HEK293 (cell line): ENCODE measurements around the gene LRRC74A.

ENCODE experiments used
- CTCF ChIA-PET: fragments of 350-600 bp; formaldehyde crosslinking; extraction: SDS; loops from one replicate; lab custom pipeline; 2021; ENCODE audit warnings: antibody characterized with exemption; lab: Yijun Ruan, JAX
- POLR2A ChIA-PET: fragments of 300-600 bp; formaldehyde crosslinking; extraction: SDS; loops from one replicate; lab custom pipeline; 2020; ENCODE audit warnings: antibody characterized with exemption, inconsistent platforms; lab: Yijun Ruan, JAX
- H3K27ac ChIP-seq: fragments of 200-500 bp; sonication (Bioruptor generic); 2 replicates; pipeline ENCODE4 v1.5.1; 2014; ENCODE audit warnings: low read depth, low read length, control low read depth, inconsistent platforms; ENCODE audit errors: extremely low read depth
- H3K36me3 ChIP-seq, 2 experiments: fragments of 200-500 bp in 1 of 2; sonication (Bioruptor generic) in 1 of 2; 1 replicate in 1 of 2; 2 replicates in 1 of 2; pipeline ENCODE4 v1.5.1; 2014 to 2017; ENCODE audit warnings: inconsistent platforms in 2 of 2, low read length in 2 of 2; ENCODE audit not compliant: control insufficient read depth in 2 of 2, insufficient read depth in 1 of 2
- H3K4me1 ChIP-seq: fragments of 200-500 bp; sonication (Bioruptor generic); 2 replicates; pipeline ENCODE4 v1.5.1; 2014; ENCODE audit warnings: mild to moderate bottlenecking, low read length, inconsistent platforms; ENCODE audit not compliant: control insufficient read depth, insufficient read depth
- H3K4me3 ChIP-seq: 2 replicates; pipeline ENCODE4 v1.5.1; 2011; ENCODE audit warnings: low read depth, mild to moderate bottlenecking, control low read depth, low read length, moderate library complexity
- H3K9me3 ChIP-seq: fragments of 200-500 bp; sonication (Bioruptor generic); 2 replicates; pipeline ENCODE4 v1.5.1; 2014; ENCODE audit warnings: low read depth, low read length, inconsistent platforms; ENCODE audit not compliant: control insufficient read depth, insufficient read depth
- EGR2 ChIP-seq: fragments of 450-650 bp; formaldehyde crosslinking; IDR thresholded peaks from 2 replicates; pipeline ENCODE4 v1.5.1; 2016; ENCODE audit warnings: low read depth, missing biosample characterization, missing genetic modification characterization
- GLI2 ChIP-seq: fragments of 450-650 bp; formaldehyde crosslinking; IDR thresholded peaks from 2 replicates; pipeline ENCODE4; 2017; ENCODE audit warnings: missing biosample characterization, missing genetic modification characterization, low read depth, borderline replicate concordance
- MEIS1 ChIP-seq: sonication (generic); formaldehyde crosslinking; IDR thresholded peaks from 2 replicates; pipeline ENCODE4 v1.8.1; 2022; ENCODE audit warnings: missing genetic modification reagents, mild to moderate bottlenecking, borderline replicate concordance
- SP3 ChIP-seq: fragments of 450-650 bp; formaldehyde crosslinking; IDR thresholded peaks from 2 replicates; pipeline ENCODE4 v1.5.1; 2016; ENCODE audit warnings: missing biosample characterization, missing genetic modification characterization
- SP7 ChIP-seq: fragments of 450-650 bp; formaldehyde crosslinking; IDR thresholded peaks from 2 replicates; pipeline ENCODE4 v1.5.1; 2016; ENCODE audit warnings: missing biosample characterization, missing genetic modification characterization
- TRIM28 ChIP-seq: IDR thresholded peaks from 2 replicates; pipeline ENCODE4 v1.6.1; 2011; ENCODE audit warnings: low read length, control low read depth, borderline replicate concordance
- ZFP3 ChIP-seq: fragments of 450-650 bp; formaldehyde crosslinking; IDR thresholded peaks from 2 replicates; pipeline ENCODE4 v1.5.1; 2016; ENCODE audit warnings: low read depth, missing biosample characterization, missing genetic modification characterization
- ZNF10 ChIP-seq: fragments of 450-650 bp; formaldehyde crosslinking; IDR thresholded peaks from 2 replicates; pipeline ENCODE4 v1.5.1; 2017; ENCODE audit warnings: missing biosample characterization, missing genetic modification characterization
- ZNF16 ChIP-seq: fragments of 450-650 bp; formaldehyde crosslinking; IDR thresholded peaks from 2 replicates; pipeline ENCODE4 v1.5.1; 2016; ENCODE audit warnings: low read depth, missing biosample characterization, missing genetic modification characterization
- ZNF169 ChIP-seq: fragments of 450-650 bp; formaldehyde crosslinking; IDR thresholded peaks from 2 replicates; pipeline ENCODE4 v1.5.1; 2016; ENCODE audit warnings: missing biosample characterization, missing genetic modification characterization
- ZNF184 ChIP-seq: fragments of 450-650 bp; IDR thresholded peaks from 2 replicates; pipeline ENCODE4 v1.5.1; 2018; ENCODE audit warnings: missing biosample characterization, mild to moderate bottlenecking, missing genetic modification characterization
- ZNF221 ChIP-seq: fragments of 450-650 bp; formaldehyde crosslinking; IDR thresholded peaks from 2 replicates; pipeline ENCODE4 v1.5.1; 2017; ENCODE audit warnings: missing biosample characterization, missing genetic modification characterization, borderline replicate concordance
- ZNF521 ChIP-seq: fragments of 450-650 bp; formaldehyde crosslinking; IDR thresholded peaks from 2 replicates; pipeline ENCODE4 v1.5.1; 2017; ENCODE audit warnings: missing biosample characterization, mild to moderate bottlenecking, missing genetic modification characterization
- ZNF544 ChIP-seq: fragments of 450-650 bp; formaldehyde crosslinking; IDR thresholded peaks from 2 replicates; pipeline ENCODE4 v1.5.0; 2017; ENCODE audit warnings: missing biosample characterization, missing genetic modification characterization
- ZNF660 ChIP-seq: fragments of 450-650 bp; IDR thresholded peaks from 2 replicates; pipeline ENCODE4 v1.5.1; 2018; ENCODE audit warnings: missing biosample characterization, mild to moderate bottlenecking, missing genetic modification characterization
- ZNF768 ChIP-seq: fragments of 450-650 bp; formaldehyde crosslinking; IDR thresholded peaks from 2 replicates; pipeline ENCODE4 v1.5.1; 2018; ENCODE audit warnings: missing biosample characterization, mild to moderate bottlenecking, missing genetic modification characterization
- TF ChIP-seq, protein P1 (sequence below): fragments of 450-650 bp; formaldehyde crosslinking; IDR thresholded peaks from 2 replicates; pipeline ENCODE4 v1.5.1; 2017; ENCODE audit warnings: missing biosample characterization, mild to moderate bottlenecking, missing genetic modification characterization, moderate library complexity
- TF ChIP-seq, protein P2 (sequence below): fragments of 450-650 bp; formaldehyde crosslinking; IDR thresholded peaks from 2 replicates; pipeline ENCODE4 v1.5.1; 2016; ENCODE audit warnings: missing biosample characterization, missing genetic modification characterization

LRRC74A gene

DNA sequence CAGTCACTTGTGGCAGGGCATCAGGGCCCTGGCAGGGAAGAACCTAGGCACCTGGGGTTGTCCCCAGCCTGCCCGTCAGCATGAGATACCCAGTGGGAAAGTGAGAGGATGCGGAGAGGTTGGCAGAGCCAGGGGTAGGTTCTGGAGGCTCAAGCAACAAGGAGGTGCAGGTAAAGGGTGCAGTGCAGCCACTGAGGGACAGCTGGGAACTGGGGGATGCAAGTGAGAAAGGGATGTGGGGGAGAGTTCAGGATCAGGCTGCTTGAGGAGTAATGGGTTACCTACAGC is 46.2 kb upstream of the LRRC74A start (continued):
- TF ChIP-seq, protein P1, sequence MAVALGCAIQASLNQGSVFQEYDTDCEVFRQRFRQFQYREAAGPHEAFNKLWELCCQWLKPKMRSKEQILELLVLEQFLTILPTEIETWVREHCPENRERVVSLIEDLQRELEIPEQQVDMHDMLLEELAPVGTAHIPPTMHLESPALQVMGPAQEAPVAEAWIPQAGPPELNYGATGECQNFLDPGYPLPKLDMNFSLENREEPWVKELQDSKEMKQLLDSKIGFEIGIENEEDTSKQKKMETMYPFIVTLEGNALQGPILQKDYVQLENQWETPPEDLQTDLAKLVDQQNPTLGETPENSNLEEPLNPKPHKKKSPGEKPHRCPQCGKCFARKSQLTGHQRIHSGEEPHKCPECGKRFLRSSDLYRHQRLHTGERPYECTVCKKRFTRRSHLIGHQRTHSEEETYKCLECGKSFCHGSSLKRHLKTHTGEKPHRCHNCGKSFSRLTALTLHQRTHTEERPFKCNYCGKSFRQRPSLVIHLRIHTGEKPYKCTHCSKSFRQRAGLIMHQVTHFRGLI (tag by site-specific recombination), result no peak

DNA sequence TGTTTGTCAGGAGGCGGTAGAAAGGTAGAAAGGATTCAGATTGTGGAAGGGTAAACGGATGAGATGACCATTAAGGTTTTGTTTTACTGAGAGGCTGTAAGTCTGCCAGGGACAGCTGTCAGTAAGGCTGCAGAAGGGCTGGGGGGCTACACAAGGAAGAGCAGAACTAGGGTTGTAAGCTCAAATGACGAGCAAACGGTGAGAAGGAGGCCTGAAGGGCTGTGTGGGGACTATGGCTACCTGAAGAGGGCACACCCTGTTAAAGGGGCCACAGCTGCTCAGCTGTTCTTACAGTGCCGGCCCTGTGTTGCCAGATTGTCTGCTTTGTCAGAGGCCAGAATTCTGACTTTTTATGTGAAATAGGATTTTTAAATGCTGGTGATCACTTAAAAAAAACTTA is 45.8 kb upstream of the LRRC74A start:
- POLR2A ChIA-PET, result interaction anchor here (1.3 kb wide), 1 partner anchor 8 kb away, joined by 3 read pairs; no protein-coding TSS in a partner anchor
- Histone ChIP-seq H3K4me3 (no peak overlapping the region), H3K4me1 (no peaks in the 10 kb centered on the region), H3K9me3 (no peaks in the 10 kb centered on the region), H3K27ac (no peak overlapping the region), H3K36me3 (peaks cover 0 to 64% of the 10 kb centered on the region in 2 experiments; a peak in 1 of 3 replicates)
- TF ChIP-seq TRIM28 (no peak), SP3 (tag by site-specific recombination) (no peak)
- CTCF ChIA-PET, result interaction anchor here (1.0 to 1.4 kb wide), 2 partner anchors 69 to 70 kb away, joined by 3 to 6 read pairs; no protein-coding TSS in a partner anchor

DNA sequence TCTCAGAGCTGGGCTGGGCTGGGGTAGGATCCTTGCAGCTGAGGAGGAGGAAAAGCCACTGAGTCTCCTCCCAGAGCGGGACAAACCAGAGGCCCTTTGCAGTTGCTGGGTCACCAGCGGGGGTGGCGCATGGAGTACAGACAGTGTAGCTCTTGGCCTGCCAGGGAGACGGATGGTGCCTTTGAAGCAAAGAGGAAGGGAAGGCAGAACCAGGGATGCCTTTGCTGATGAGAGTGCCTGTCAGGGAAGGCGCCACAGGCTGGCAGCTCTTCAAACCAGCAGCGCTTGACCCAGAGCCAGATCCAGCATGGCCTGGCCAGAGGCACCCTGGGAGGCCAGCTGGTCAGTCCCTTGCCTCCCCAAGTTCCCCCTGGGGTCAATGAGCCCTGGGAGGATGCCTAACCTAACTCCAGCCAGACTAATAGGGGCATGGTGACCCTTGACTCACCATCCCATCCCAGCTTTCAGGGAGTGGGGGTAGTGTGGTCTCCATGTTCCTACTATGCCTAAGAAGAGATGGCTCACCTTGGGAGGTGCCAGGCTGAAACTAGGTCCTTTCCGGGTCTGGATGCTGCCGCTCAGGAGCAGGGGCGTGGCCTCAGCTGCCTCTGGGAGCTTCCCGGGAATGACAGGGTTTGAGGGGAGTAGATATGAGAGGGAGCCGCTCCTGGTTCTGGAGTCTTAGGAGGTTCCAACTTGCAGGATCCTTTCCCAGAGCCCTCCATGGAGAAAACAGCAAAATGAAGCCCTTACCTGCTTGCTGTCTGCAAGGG is 45.1 kb upstream of the LRRC74A start:
- Histone ChIP-seq H3K9me3 (no peaks in the 10 kb centered on the region), H3K4me1 (no peaks in the 10 kb centered on the region), H3K36me3 (peaks cover 2 to 70% of the 10 kb centered on the region in 2 experiments; a peak in 2 of 3 replicates), H3K27ac (no peak overlapping the region)
- POLR2A ChIA-PET, result interaction anchor here (1.3 kb wide), 1 partner anchor 8 kb away, joined by 3 read pairs; no protein-coding TSS in a partner anchor
- CTCF ChIA-PET, result interaction anchor here (1.0 to 1.4 kb wide), 3 partner anchors 13 to 71 kb away, joined by 3 to 6 read pairs (median 3); no protein-coding TSS in a partner anchor
- no peak for TF ChIP-seq ZNF184 (tag by site-specific recombination)
- TF ChIP-seq ZNF16 (tag by site-specific recombination), result no peak
- TF ChIP-seq ZNF660 (tag by site-specific recombination), result no peak
- TF ChIP-seq ZNF169 (tag by site-specific recombination), result no peak
- no peak for TF ChIP-seq GLI2 (tag by site-specific recombination)
- TF ChIP-seq, all 188 proteins: peak for 0
- H3K4me3 ChIP-seq, result no peak overlapping the region

DNA sequence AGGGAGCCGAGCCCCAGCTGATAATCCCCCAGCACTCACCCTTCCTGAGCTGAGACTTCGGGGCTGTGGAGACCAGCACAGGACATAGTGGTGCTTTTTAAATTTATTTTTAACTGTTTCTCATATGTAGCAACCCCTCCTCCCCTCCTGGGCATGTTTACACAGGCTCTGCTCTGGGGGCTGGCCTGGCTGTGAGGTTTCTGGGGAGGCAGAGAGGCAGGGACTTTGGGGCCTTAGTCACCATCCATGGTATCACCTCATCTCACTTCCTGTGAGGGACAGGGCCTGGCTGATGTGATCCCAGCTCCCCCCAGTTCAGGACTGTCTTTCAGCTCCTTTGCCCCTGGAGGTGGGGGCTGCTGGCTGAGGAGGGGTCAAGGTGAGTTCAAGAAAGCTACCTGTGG is 44.6 kb upstream of the LRRC74A start:
- no peak for TF ChIP-seq ZFP3
- no peak for TF ChIP-seq ZNF768
- TF ChIP-seq ZNF10 (tag by site-specific recombination), result no peak
- TF ChIP-seq ZNF544 (tag by site-specific recombination), result no peak
- no peak for TF ChIP-seq SP7 (tag by site-specific recombination)
- no peak for TF ChIP-seq MEIS1 (CRISPR knock-in tag)
- TF ChIP-seq ZNF521 (tag by site-specific recombination), result no peak
- TF ChIP-seq, protein P2, sequence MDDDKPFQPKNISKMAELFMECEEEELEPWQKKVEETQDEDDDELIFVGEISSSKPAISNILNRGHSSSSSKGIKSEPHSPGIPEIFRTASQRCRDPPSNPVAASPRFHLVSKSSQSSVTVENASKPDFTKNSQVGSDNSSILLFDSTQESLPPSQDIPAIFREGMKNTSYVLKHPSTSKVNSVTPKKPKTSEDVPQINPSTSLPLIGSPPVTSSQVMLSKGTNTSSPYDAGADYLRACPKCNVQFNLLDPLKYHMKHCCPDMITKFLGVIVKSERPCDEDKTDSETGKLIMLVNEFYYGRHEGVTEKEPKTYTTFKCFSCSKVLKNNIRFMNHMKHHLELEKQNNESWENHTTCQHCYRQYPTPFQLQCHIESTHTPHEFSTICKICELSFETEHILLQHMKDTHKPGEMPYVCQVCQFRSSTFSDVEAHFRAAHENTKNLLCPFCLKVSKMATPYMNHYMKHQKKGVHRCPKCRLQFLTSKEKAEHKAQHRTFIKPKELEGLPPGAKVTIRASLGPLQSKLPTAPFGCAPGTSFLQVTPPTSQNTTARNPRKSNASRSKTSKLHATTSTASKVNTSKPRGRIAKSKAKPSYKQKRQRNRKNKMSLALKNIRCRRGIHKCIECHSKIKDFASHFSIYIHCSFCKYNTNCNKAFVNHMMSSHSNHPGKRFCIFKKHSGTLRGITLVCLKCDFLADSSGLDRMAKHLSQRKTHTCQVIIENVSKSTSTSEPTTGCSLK (tag by site-specific recombination), result no peak
- no peak for TF ChIP-seq ZNF221 (tag by site-specific recombination)
- no peak for TF ChIP-seq EGR2 (tag by site-specific recombination)
- CTCF ChIA-PET, result interaction anchor here (1.1 kb wide), 1 partner anchor 12 kb away, joined by 3 read pairs; no protein-coding TSS in a partner anchor

More for the DNA sequence above, 44.6 kb upstream of the LRRC74A start:
- Histone ChIP-seq H3K27ac (no peak overlapping the region), H3K4me3 (no peak overlapping the region), H3K9me3 (no peaks in the 10 kb centered on the region), H3K4me1 (no peaks in the 10 kb centered on the region), H3K36me3 (peaks cover 3 to 73% of the 10 kb centered on the region in 2 experiments; a peak in 2 of 3 replicates)
- POLR2A ChIA-PET, result interaction anchor here (1.3 kb wide), 1 partner anchor 9 kb away, joined by 3 read pairs; no protein-coding TSS in a partner anchor
